GM12874 (cell line): ENCODE data around the gene TMEM237.

Source experiments
- TF ChIP-seq, protein P1 (sequence below): IDR thresholded peaks from 2 replicates; pipeline ENCODE4 v1.5.1; 2011; ENCODE audit warnings: low read depth, mild to moderate bottlenecking, control low read depth, low read length, moderate library complexity; ENCODE audit not compliant: insufficient read depth

Gene TMEM237

DNA sequence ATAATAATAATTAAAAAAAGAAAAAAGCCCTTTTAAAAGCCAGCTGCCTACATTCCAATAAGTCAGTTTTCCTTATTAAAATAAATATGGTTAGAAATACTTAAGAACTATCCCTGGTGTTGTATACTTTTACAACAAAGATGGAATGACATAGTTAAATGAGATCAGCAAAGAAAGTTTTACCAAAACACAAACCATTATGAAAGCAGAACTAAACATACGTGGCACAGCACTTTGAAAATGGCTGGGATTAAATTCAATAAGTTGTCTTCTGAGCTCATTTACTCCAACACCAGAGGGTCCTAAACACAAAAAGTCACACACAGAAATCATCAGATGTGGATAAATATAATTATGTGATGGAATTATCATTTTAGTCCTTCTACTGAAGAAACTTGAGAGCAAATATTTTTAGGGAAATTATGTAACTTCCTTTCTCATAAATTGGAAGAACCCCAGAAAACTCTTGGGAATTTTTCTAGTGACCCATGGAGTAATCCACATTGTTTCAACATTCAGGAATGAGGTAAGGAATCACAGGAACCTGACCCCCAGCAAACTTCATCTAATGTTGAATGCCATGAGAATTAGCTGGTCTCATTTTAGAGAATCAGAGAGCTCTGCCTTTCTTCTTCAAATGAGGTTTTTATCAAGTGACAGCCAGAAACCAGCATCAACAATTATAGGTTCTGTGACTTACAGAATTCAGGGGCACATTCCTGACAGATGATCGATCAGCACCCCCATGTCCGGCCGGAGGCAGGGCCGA is 11.5 kb upstream of the TMEM237 start:
- TF ChIP-seq, protein P1, sequence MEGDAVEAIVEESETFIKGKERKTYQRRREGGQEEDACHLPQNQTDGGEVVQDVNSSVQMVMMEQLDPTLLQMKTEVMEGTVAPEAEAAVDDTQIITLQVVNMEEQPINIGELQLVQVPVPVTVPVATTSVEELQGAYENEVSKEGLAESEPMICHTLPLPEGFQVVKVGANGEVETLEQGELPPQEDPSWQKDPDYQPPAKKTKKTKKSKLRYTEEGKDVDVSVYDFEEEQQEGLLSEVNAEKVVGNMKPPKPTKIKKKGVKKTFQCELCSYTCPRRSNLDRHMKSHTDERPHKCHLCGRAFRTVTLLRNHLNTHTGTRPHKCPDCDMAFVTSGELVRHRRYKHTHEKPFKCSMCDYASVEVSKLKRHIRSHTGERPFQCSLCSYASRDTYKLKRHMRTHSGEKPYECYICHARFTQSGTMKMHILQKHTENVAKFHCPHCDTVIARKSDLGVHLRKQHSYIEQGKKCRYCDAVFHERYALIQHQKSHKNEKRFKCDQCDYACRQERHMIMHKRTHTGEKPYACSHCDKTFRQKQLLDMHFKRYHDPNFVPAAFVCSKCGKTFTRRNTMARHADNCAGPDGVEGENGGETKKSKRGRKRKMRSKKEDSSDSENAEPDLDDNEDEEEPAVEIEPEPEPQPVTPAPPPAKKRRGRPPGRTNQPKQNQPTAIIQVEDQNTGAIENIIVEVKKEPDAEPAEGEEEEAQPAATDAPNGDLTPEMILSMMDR = no peak

DNA sequence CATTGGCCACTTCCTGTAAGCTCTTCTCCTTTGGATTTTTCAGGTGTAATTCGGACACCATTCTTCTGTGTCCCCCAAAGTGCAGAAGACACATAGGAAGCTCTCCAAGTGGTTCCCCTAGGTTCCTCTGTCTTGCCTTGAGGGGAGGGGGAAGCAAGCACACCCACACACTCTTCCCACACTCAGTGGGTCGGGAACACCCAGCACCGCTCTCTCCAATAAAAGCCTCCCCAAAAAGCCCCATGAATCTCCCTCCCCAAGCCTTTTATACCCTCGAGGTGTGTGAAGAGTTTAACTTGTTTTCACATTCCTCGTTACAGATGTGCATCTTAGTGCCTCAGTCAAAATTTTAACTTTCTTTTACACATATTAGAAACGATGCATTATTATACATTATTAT is 9.9 kb upstream of the TMEM237 start:
- TF ChIP-seq, protein P1 = no peak

DNA sequence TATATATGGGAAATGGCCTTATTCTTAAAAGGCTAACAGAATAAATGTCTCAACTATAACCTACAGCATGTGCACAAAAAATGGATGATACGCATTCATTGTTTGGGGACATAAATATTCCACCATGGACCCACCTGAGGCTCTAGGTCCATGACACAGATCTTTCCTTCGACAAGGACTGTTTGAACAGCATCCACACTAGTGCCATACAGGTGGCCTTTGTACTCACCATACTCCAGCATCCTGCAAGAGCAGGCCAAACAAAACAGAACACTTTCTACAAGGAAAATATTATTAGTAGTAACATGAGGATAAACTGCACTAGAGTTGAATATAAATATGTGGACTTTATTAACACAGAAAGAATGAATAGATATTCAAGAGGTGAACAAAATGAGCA is 6.1 kb upstream of the TMEM237 start:
- TF ChIP-seq, protein P1 = no peak

DNA sequence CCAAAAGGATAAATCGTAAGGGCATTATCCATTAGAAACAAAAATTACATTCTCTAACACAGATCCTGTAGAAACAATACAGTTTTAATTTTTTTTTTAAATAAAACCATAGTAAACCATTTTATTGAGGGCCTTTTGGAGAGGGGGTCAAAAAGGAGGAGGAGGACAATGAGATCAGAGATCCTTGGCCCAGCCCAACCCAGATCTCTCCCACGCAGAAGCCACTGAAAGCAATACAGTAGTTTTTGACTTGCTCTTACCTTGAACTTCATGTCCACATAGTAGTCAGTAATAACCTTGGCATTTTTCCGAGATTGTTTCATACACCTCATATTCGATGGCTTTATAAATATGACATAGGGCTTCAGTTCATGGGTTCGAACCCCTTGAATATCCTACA is 4.1 kb upstream of the TMEM237 start:
- TF ChIP-seq, protein P1 = no peak

DNA sequence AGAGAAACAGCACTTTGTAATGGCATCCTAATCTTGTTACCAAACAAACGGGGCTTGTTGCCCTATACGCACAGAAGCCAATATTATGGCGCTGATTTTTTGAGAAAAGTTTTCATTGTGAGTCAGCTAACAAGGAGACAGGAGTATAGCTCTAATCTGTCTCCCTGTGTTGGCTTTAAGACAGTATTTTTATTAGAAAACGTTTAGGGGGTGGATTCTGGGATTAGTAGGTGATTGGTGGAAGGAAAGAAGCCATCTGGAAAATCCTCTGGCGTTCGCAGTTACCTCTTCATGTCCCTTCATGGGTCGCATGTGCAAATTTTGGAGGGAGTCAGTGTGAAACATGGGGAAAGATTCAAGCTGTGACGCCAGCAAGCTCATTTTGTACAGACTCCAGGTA is 698 bp upstream of the TMEM237 start:
- TF ChIP-seq, protein P1 = no peak

DNA sequence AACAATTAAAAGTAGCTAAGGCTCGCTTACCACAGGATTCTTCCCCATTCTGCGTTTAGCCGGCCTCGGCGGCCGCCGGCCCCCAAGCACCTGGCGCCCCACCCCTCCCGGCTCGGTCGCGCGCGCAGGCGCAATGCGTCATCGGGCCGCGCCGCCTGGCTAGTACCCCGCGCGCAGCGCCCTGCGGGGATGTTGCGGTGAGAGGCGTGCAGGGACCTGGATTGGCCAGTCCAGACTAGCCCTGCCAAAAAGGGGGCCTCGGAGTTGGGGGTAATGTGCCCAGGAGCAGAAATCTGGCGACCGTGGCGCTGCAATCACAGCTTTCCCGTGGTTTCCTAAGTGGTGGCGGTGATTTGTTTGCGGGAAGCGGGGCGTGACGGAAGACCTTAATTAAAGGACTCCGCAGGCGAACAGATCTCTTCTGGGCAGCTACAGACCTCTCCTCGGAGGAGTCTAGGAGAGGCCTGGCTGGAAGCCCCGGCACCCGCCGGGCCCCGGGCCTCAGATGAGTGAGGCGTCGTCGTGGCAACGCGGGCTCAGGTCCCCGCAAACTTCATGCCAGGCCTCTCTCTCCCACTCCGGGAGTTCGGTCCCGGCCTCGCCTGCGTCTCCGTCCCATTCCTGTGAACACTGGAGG is 606 bp downstream of the TMEM237 start:
- TF ChIP-seq, protein P1 = no peak; the same call in 1 of the 2 replicates

DNA sequence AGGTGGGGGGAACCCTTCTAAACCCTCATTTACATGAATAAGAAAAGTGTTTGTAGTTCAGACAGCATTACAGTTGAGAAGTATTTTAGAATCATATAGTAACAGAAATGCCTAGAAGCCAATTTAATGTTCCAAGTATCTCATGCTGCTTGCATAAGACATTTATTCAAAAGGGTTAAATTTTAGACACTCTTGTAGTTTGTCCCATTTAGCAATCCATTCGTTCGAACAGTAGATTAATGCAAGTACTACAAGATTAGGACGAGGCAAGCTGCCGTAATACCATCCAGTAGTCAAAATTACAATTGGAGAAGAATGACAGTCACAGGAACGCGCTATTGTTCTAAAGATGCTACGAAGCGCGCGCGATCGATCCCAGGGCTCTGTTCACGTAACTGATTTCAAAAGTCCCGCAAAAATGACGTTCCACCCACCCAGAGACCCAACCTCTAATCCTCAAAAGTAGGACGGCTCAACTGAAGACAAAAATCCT is 1.2 kb downstream of the TMEM237 start:
- TF ChIP-seq, protein P1 = no peak
